MM.1S (cell line): ENCODE measurements around the gene RSU1.

Experiments used
- DNase-seq: peaks from one replicate; pipeline ENCODE4 v3.0.0-alpha.2; 2015
- H2AFZ ChIP-seq: fragments of 300-600 bp; sonication (generic); 2 replicates; pipeline ENCODE4 v1.6.0; 2016; ENCODE audit warnings: antibody characterized with exemption, low read length
- H3F3A ChIP-seq: fragments of 300-600 bp; sonication (generic); 2 replicates; pipeline ENCODE4 v1.6.1; 2016; ENCODE audit warnings: mild to moderate bottlenecking, antibody characterized with exemption, low read length, moderate library complexity, mixed read lengths; ENCODE audit not compliant: insufficient read depth
- H3K27ac ChIP-seq: fragments of 300-600 bp; sonication (generic); 2 replicates; pipeline ENCODE4 v1.5.1; 2016; ENCODE audit warnings: mild to moderate bottlenecking, low read length
- H3K27me3 ChIP-seq: fragments of 300-600 bp; sonication (generic); replicated peaks from 2 replicates; pipeline ENCODE4 v1.6.0; 2016; ENCODE audit warnings: low read length; ENCODE audit not compliant: insufficient read depth
- H3K36me3 ChIP-seq: fragments of 300-600 bp; sonication (generic); replicated peaks from 2 replicates; pipeline ENCODE4 v1.6.1; 2016; ENCODE audit warnings: mild to moderate bottlenecking, low read length, mixed read lengths; ENCODE audit not compliant: insufficient read depth
- H3K4me1 ChIP-seq: fragments of 300-600 bp; sonication (generic); 2 replicates; pipeline ENCODE4 v1.6.1; 2016; ENCODE audit warnings: low read length, mixed read lengths
- H3K4me2 ChIP-seq: fragments of 300-600 bp; sonication (generic); 2 replicates; pipeline ENCODE4 v1.6.0; 2016; ENCODE audit warnings: low read depth, low read length
- H3K4me3 ChIP-seq: fragments of 300-600 bp; sonication (generic); 2 replicates; pipeline ENCODE4 v1.5.1; 2016; ENCODE audit warnings: low read length, mixed read lengths
- H3K79me2 ChIP-seq: fragments of 300-600 bp; sonication (generic); 2 replicates; pipeline ENCODE4 v1.6.1; 2016; ENCODE audit warnings: mixed run types, low read length, mixed read lengths
- H3K9ac ChIP-seq: fragments of 300-600 bp; sonication (generic); 2 replicates; pipeline ENCODE4 v1.6.1; 2016; ENCODE audit warnings: low read length, mixed read lengths
- H3K9me2 ChIP-seq: fragments of 300-600 bp; sonication (generic); replicated peaks from 2 replicates; pipeline ENCODE4 v1.6.1; 2016; ENCODE audit warnings: mild to moderate bottlenecking, low read length, mixed read lengths; ENCODE audit not compliant: insufficient read depth
- H3K9me3 ChIP-seq: fragments of 300-600 bp; sonication (generic); replicated peaks from 2 replicates; pipeline ENCODE4 v1.6.1; 2016; ENCODE audit warnings: mild to moderate bottlenecking, low read length, mixed read lengths; ENCODE audit not compliant: insufficient read depth
- H4K20me1 ChIP-seq: fragments of 300-600 bp; sonication (generic); 2 replicates; pipeline ENCODE4 v1.6.1; 2016; ENCODE audit warnings: mild to moderate bottlenecking, low read length, moderate library complexity, mixed read lengths; ENCODE audit not compliant: insufficient read depth
- CTCF ChIP-seq: fragments of 300-600 bp; sonication (generic); IDR thresholded peaks from 2 replicates; pipeline ENCODE4 v1.5.1; 2016; ENCODE audit warnings: antibody characterized with exemption, low read length, mixed read lengths
- EZH2 ChIP-seq: fragments of 300-600 bp; sonication (generic); optimal IDR thresholded peaks from 2 replicates; pipeline ENCODE3; 2017; ENCODE audit warnings: low read depth, mild to moderate bottlenecking, antibody characterized with exemption, low read length, mixed read lengths
- EZH2phosphoT487 ChIP-seq: fragments of 300-600 bp; sonication (generic); IDR thresholded peaks from 2 replicates; pipeline ENCODE4 v1.6.1; 2018; ENCODE audit warnings: antibody characterized with exemption, low read length

The RSU1 gene

GRCh38 chr10:16863766-16864165, 46.5 kb upstream of the RSU1 start:
- no peaks in the 10 kb centered on the region for H3K36me3 ChIP-seq
- no peak overlapping the region for H3K4me3 ChIP-seq
- H3K27me3 ChIP-seq = no peaks in the 10 kb centered on the region
- no peak for DNase-seq
- H3K4me1 ChIP-seq = no peaks in the 10 kb centered on the region
- no peak overlapping the region for H3K27ac ChIP-seq
- H3K79me2 ChIP-seq = no peaks in the 10 kb centered on the region
- H3K9ac ChIP-seq = no peak overlapping the region
- no peaks in the 10 kb centered on the region for H3K9me3 ChIP-seq
- H2AFZ ChIP-seq = no peak overlapping the region
- no peaks in the 10 kb centered on the region for H3F3A ChIP-seq
- H3K9me2 ChIP-seq = no peaks in the 10 kb centered on the region
- no peak for TF ChIP-seq EZH2
- TF ChIP-seq CTCF = no peak
- TF ChIP-seq EZH2phosphoT487 = no peak
- no peak overlapping the region for H3K4me2 ChIP-seq
- no peaks in the 10 kb centered on the region for H4K20me1 ChIP-seq

GRCh38 chr10:16857419-16857818, 40.2 kb upstream of the RSU1 start:
- no peaks in the 10 kb centered on the region for H3K4me1 ChIP-seq
- H3K27ac ChIP-seq = no peak overlapping the region
- no peak overlapping the region for H3K4me3 ChIP-seq
- H3F3A ChIP-seq = no peaks in the 10 kb centered on the region
- no peak for TF ChIP-seq CTCF
- TF ChIP-seq EZH2 = no peak
- TF ChIP-seq EZH2phosphoT487 = no peak
- no peaks in the 10 kb centered on the region for H4K20me1 ChIP-seq
- no peaks in the 10 kb centered on the region for H3K36me3 ChIP-seq
- no peaks in the 10 kb centered on the region for H3K9me2 ChIP-seq
- no peaks in the 10 kb centered on the region for H3K9me3 ChIP-seq
- DNase-seq = no peak
- no peak overlapping the region for H2AFZ ChIP-seq
- no peak overlapping the region for H3K4me2 ChIP-seq
- no peaks in the 10 kb centered on the region for H3K79me2 ChIP-seq
- no peak overlapping the region for H3K9ac ChIP-seq
- no peaks in the 10 kb centered on the region for H3K27me3 ChIP-seq

GRCh38 chr10:16856567-16856966, 39.3 kb upstream of the RSU1 start:
- no peaks in the 10 kb centered on the region for H3K9me3 ChIP-seq
- no peak for TF ChIP-seq EZH2phosphoT487
- no peak for TF ChIP-seq EZH2
- no peak for TF ChIP-seq CTCF
- H3K4me1 ChIP-seq = no peaks in the 10 kb centered on the region
- no peaks in the 10 kb centered on the region for H3K79me2 ChIP-seq
- no peaks in the 10 kb centered on the region for H3K9me2 ChIP-seq
- no peak overlapping the region for H3K27ac ChIP-seq
- H2AFZ ChIP-seq = no peak overlapping the region
- H3F3A ChIP-seq = no peaks in the 10 kb centered on the region
- no peak overlapping the region for H3K4me2 ChIP-seq
- no peaks in the 10 kb centered on the region for H3K36me3 ChIP-seq
- no peaks in the 10 kb centered on the region for H4K20me1 ChIP-seq
- H3K27me3 ChIP-seq = no peaks in the 10 kb centered on the region
- H3K4me3 ChIP-seq = no peak overlapping the region
- DNase-seq = no peak
- no peak overlapping the region for H3K9ac ChIP-seq
